Neural crest cell (in vitro differentiated cells): ENCODE measurements around the gene OR10G2. TPM values are rescaled to one million over a fixed set of nuclear protein-coding genes. Genes with fewer than 3 reads are reported as not detected.

Experiments
- total RNA-seq: library from RNA; stranded (reverse); gene quantifications from 2 replicates; pipeline ENCODE4 v1.2.1, GENCODE V29; 2021

Gene OR10G2
- total RNA-seq, 1 donor from 2014 or later, result not detected

Other genes starting within 250 kb of the OR10G2 start
- gene CHD8, start 178.8 kb downstream of the OR10G2 start, total RNA-seq, result 137 and 145 TPM in 2 replicates
- gene RAB2B, start 158.0 kb downstream of the OR10G2 start, total RNA-seq, result 30.2 and 31.6 TPM in 2 replicates
- gene TOX4, start 157.7 kb downstream of the OR10G2 start, total RNA-seq, result 59.7 and 64.3 TPM in 2 replicates
- gene METTL3, start 123.6 kb downstream of the OR10G2 start, total RNA-seq, result 90.7 and 96.6 TPM in 2 replicates
- 160 and 164 TPM in 2 replicates for gene SALL2, start 108.6 kb downstream of the OR10G2 start, total RNA-seq
- gene OR10G3, start 54.9 kb downstream of the OR10G2 start, total RNA-seq, result not detected in 2 replicates
- not detected in 2 replicates for gene OR4E2, start 18.9 kb upstream of the OR10G2 start, total RNA-seq
- gene OR4E1, start 38.9 kb upstream of the OR10G2 start, total RNA-seq, result not detected in 2 replicates